Mesothelial cell of epicardium (in vitro differentiated cells): ENCODE measurements around the gene MYO16. TPM values are rescaled to one million over a fixed set of nuclear protein-coding genes. Genes with fewer than 3 reads are reported as not detected.

Experiments used
- DNase-seq, 2 experiments: peaks; one replicate each; pipeline ENCODE4 v3.0.0; 2021; ENCODE audit warnings: low spot score in 2 of 2; ENCODE audit not compliant: unreplicated experiment in 2 of 2
- H3K27ac Mint-ChIP-seq: 2 replicates; pipeline ENCODE4 v1.8.0; 2021; ENCODE audit warnings: mixed read lengths
- H3K27me3 Mint-ChIP-seq: 2 replicates; pipeline ENCODE4 v1.8.0; 2021; ENCODE audit warnings: low read depth, mixed read lengths
- H3K36me3 Mint-ChIP-seq: 2 replicates; pipeline ENCODE4 v1.8.0; 2021; ENCODE audit warnings: mixed read lengths
- H3K4me1 Mint-ChIP-seq: 2 replicates; pipeline ENCODE4 v1.8.0; 2021; ENCODE audit warnings: mixed read lengths
- H3K4me3 Mint-ChIP-seq: 2 replicates; pipeline ENCODE4 v1.8.0; 2021; ENCODE audit warnings: mild to moderate bottlenecking, moderate library complexity, mixed read lengths
- H3K9me3 Mint-ChIP-seq: 2 replicates; pipeline ENCODE4 v1.8.0; 2021; ENCODE audit warnings: mixed read lengths
- CTCF ChIP-seq: fragments of 200-600 bp; sonication (generic); IDR thresholded peaks from one replicate; pipeline ENCODE4 v1.5.0; 2021; ENCODE audit warnings: antibody characterized with exemption; ENCODE audit not compliant: unreplicated experiment
- total RNA-seq: library from RNA; stranded (reverse); gene quantifications from 3 replicates; pipeline ENCODE4 v1.2.1, GENCODE V29; 2021

Gene MYO16
- total RNA-seq, 1 donor from 2014 or later: 0.07 TPM

DNA sequence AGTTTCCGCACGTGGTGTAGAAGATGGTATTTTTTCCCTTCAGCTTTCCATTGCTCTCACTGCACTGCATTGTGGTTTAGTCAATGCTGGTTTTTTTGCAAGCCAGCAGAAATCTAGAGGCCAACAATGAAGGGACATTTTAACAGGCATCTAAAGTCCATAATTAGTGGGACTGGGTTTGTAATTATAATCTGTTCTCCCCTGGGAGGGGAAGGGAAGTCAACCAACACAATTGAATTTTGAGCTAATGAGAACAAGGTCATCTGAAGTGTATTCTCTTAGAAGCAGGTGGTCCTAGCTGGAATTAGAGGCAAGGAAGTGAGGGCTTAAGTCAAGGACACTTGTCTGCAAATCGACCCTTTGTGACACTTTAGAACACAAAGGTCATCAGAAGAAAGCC, 156.4 kb downstream of the MYO16 start:
- H3K9me3 Mint-ChIP-seq: peaks cover 21% of the 10 kb centered on the region
- no peak overlapping the region for H3K4me3 Mint-ChIP-seq

GRCh38 chr13:108786456-108787200, 157.2 kb downstream of the MYO16 start:
- H3K4me1 Mint-ChIP-seq: peaks cover 4% of the 10 kb centered on the region
- peaks cover 20% of the 10 kb centered on the region for H3K9me3 Mint-ChIP-seq
- peaks cover 3% of the 10 kb centered on the region for H3K36me3 Mint-ChIP-seq
- no peak for TF ChIP-seq CTCF
- no peak overlapping the region for H3K4me3 Mint-ChIP-seq
- no peak for DNase-seq
- H3K27ac Mint-ChIP-seq: no peak overlapping the region
- no peaks in the 10 kb centered on the region for H3K27me3 Mint-ChIP-seq

More for the DNA sequence above, 156.4 kb downstream of the MYO16 start:
- H3K27ac Mint-ChIP-seq: no peak overlapping the region
- no peak for DNase-seq
- peaks cover 3% of the 10 kb centered on the region for H3K36me3 Mint-ChIP-seq
- H3K4me1 Mint-ChIP-seq: peaks cover 4% of the 10 kb centered on the region
- H3K27me3 Mint-ChIP-seq: no peaks in the 10 kb centered on the region
- no peak for TF ChIP-seq CTCF

DNA sequence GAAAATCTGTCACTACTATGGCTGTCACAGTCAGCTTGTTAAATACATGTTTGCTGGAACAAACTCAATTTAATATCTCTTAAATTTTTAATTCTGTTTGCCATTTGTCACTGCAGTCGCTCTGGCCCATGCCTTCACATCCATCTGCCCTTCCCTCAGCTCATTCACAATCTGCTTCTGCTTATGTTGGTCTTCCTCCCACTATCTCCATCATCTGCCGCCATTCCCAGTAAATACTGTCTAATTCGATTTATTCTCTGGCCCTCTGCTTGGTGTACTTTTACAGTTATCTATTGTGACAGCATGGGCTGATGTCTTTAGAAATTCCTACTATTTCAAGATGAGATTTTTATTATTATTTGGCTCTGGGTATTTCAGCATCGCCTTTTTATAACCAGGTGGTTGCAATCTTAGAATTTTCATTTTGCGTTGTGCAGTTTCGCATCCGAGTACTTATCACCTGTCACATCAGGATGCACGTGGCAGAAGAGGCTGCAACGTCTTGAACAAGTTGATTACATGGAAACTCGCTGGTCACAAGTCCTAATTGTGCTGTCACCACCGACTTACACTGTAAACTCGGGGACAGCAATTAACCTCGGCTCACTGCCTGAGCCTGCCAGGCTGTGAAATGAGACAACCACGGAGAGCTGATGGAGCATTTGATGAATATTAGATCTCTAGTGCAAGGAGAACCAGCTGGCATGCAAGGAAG, 158.4 kb downstream of the MYO16 start:
- H3K9me3 Mint-ChIP-seq: peaks cover 10% of the 10 kb centered on the region
- no peaks in the 10 kb centered on the region for H3K36me3 Mint-ChIP-seq
- no peak overlapping the region for H3K4me3 Mint-ChIP-seq
- peaks cover 4% of the 10 kb centered on the region for H3K4me1 Mint-ChIP-seq
- H3K27me3 Mint-ChIP-seq: no peaks in the 10 kb centered on the region
- no peak for DNase-seq
- H3K27ac Mint-ChIP-seq: no peak overlapping the region
- TF ChIP-seq CTCF: no peak

DNA sequence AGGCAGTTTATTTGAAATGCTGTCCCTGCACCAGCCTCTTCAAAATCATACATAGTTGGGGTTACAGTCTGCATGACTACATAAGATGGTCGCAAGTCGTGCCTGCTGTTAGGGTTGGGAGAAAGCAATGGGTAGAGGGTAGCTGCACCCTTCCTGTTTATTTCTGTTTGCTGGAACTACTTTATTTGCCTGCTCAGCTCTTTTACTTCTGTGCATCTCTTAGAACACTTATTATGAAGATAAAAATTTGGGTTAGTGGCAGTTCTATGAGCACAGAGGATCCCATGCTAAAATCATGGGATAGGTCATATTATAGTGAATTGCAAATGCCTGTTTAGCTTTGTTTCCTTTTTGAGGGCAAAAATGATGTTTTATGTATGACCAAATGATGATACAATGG, 160.1 kb downstream of the MYO16 start:
- Mint-ChIP-seq H3K4me3 (no peak overlapping the region), H3K36me3 (no peaks in the 10 kb centered on the region), H3K4me1 (peaks cover 4% of the 10 kb centered on the region), H3K27me3 (no peaks in the 10 kb centered on the region), H3K9me3 (no peaks in the 10 kb centered on the region), H3K27ac (no peak overlapping the region)
- no peak for DNase-seq
- no peak for TF ChIP-seq CTCF

GRCh38 chr13:108795841-108796240, 166.4 kb downstream of the MYO16 start:
- H3K36me3 Mint-ChIP-seq: no peaks in the 10 kb centered on the region
- TF ChIP-seq CTCF: no peak
- no peaks in the 10 kb centered on the region for H3K4me1 Mint-ChIP-seq
- no peaks in the 10 kb centered on the region for H3K9me3 Mint-ChIP-seq
- H3K27me3 Mint-ChIP-seq: no peaks in the 10 kb centered on the region
- DNase-seq: no peak
- no peak overlapping the region for H3K27ac Mint-ChIP-seq
- H3K4me3 Mint-ChIP-seq: no peak overlapping the region
